H1 (cell line): Measurements from ENCODE around the gene FAM53B. TPM values are rescaled to one million over a fixed set of nuclear protein-coding genes. Genes with fewer than 3 reads are reported as not detected.
A peak's percentile ranks its signal among the peaks of the same experiment; 100 is the strongest.

Source experiments
- CTCF ChIA-PET: fragments of 300-600 bp; sonication (Branson Sonifier 250); formaldehyde crosslinking; loops from one replicate; lab custom pipeline; 2021; ENCODE audit not compliant: partially characterized antibody; lab: Charles Lee
- POLR2A ChIA-PET: fragments of 300-600 bp; sonication (Branson Sonifier 250); formaldehyde crosslinking; loops from one replicate; lab custom pipeline; 2021; ENCODE audit warnings: inconsistent platforms; ENCODE audit not compliant: partially characterized antibody; lab: Charles Lee
- DNase-seq, 2 experiments: peaks; one replicate each; pipeline versions ENCODE4 v3.0.0 to v3.0.0-alpha.2; 2010 to 2022; ENCODE audit warnings: low spot score in 2 of 2, low read depth in 1 of 2, mixed read lengths in 1 of 2
- FAIRE-seq: peaks from 2 replicates; lab custom pipeline; 2011; peaks lifted over from hg19 to GRCh38; lab: Jason Lieb, UNC
- H2AFZ ChIP-seq: 2 replicates; pipeline ENCODE4 v1.8.1; 2012; ENCODE audit warnings: low read length, inconsistent platforms
- H2AK5ac ChIP-seq: 2 replicates; pipeline ENCODE4 v1.6.1; 2013; ENCODE audit warnings: low read depth, low read length
- H2BK120ac ChIP-seq: replicated peaks from 2 replicates; pipeline ENCODE3; 2013; ENCODE audit warnings: low read depth, low read length, inconsistent platforms
- H2BK12ac ChIP-seq: 2 replicates; pipeline ENCODE4 v1.6.1; 2013; ENCODE audit warnings: low read depth, low read length
- H2BK15ac ChIP-seq: 2 replicates; pipeline ENCODE4 v1.6.1; 2013; ENCODE audit warnings: low read length
- H2BK20ac ChIP-seq: 2 replicates; pipeline ENCODE4 v1.6.1; 2013; ENCODE audit warnings: low read length
- H2BK5ac ChIP-seq: 2 replicates; pipeline ENCODE4 v1.6.1; 2013; ENCODE audit warnings: low read depth, low read length
- H3K14ac ChIP-seq: 2 replicates; pipeline ENCODE4 v1.6.1; 2013; ENCODE audit warnings: inconsistent platforms; ENCODE audit not compliant: insufficient read length
- H3K18ac ChIP-seq: 2 replicates; pipeline ENCODE4 v1.6.1; 2013; ENCODE audit warnings: low read length; ENCODE audit errors: extremely low read depth
- H3K23ac ChIP-seq: 2 replicates; pipeline ENCODE4 v1.6.1; 2013; ENCODE audit warnings: inconsistent platforms; ENCODE audit not compliant: insufficient read length
- H3K23me2 ChIP-seq: 2 replicates; pipeline ENCODE4 v1.6.1; 2013; ENCODE audit warnings: low read depth, low read length
- H3K27ac ChIP-seq: 2 replicates; pipeline ENCODE4 v1.6.1; 2011; ENCODE audit warnings: low read depth, low read length, inconsistent platforms
- H3K27me3 ChIP-seq, 4 experiments: replicated peaks in 1 of 4; 1 replicate in 1 of 4; 2 replicates in 3 of 4; pipeline versions ENCODE4 v1.6.1 to v1.8.1; 2011 to 2013; ENCODE audit warnings: low read length in 3 of 4, mild to moderate bottlenecking in 3 of 4, inconsistent platforms in 2 of 4, mixed read lengths in 2 of 4, moderate library complexity in 1 of 4; ENCODE audit not compliant: control insufficient read depth in 3 of 4, insufficient read depth in 3 of 4; ENCODE audit errors: extremely low read depth in 1 of 4
- H3K36me3 ChIP-seq, 4 experiments: 2 replicates each; pipeline versions ENCODE4 v1.6.1 to v1.8.1; 2011 to 2013; ENCODE audit warnings: mild to moderate bottlenecking in 4 of 4, low read length in 3 of 4, moderate library complexity in 2 of 4, control low read depth in 1 of 4, inconsistent platforms in 1 of 4; ENCODE audit not compliant: insufficient read depth in 4 of 4, control insufficient read depth in 2 of 4
- H3K4ac ChIP-seq: replicated peaks from 2 replicates; pipeline ENCODE3; 2013; ENCODE audit warnings: low read length, low read depth, mixed read lengths, inconsistent platforms; ENCODE audit not compliant: insufficient read length
- H3K4me1 ChIP-seq, 4 experiments: replicated peaks in 1 of 4; 1 replicate in 1 of 4; 2 replicates in 3 of 4; pipeline versions ENCODE4 v1.6.1 to v1.8.1; 2011 to 2013; ENCODE audit warnings: low read length in 3 of 4, inconsistent platforms in 2 of 4, mixed read lengths in 1 of 4; ENCODE audit not compliant: insufficient read depth in 4 of 4, control insufficient read depth in 3 of 4
- H3K4me2 ChIP-seq, 2 experiments: 2 replicates each; pipeline versions ENCODE4 v1.6.1 to v1.8.1; 2011 to 2013; ENCODE audit warnings: low read depth in 2 of 2, low read length in 2 of 2, control low read depth in 1 of 2, inconsistent platforms in 1 of 2, mild to moderate bottlenecking in 1 of 2; ENCODE audit not compliant: insufficient read depth in 1 of 2
- H3K4me3 ChIP-seq, 4 experiments: fragments of 200-600, 300-600 bp in 1 of 4; sonication (generic), shearing (Covaris generic), sonication (Bioruptor Twin) in 1 of 4; 2 replicates each; pipeline versions ENCODE4 v1.5.1 to v1.8.1; 2011 to 2016; ENCODE audit warnings: low read length in 4 of 4, low read depth in 3 of 4, control low read depth in 2 of 4, inconsistent platforms in 2 of 4, mild to moderate bottlenecking in 2 of 4, mixed read lengths in 1 of 4, moderate library complexity in 1 of 4; ENCODE audit not compliant: insufficient read depth in 2 of 4; ENCODE audit errors: extremely low read depth in 1 of 4
- H3K56ac ChIP-seq: replicated peaks from 2 replicates; pipeline ENCODE3; 2013; ENCODE audit warnings: low read depth, mild to moderate bottlenecking, mixed read lengths, low read length, inconsistent platforms; ENCODE audit not compliant: insufficient read length
- H3K79me1 ChIP-seq: 2 replicates; pipeline ENCODE4 v1.6.1; 2013; ENCODE audit warnings: low read depth, low read length, control low read depth
- H3K79me2 ChIP-seq, 2 experiments: 2 replicates each; pipeline versions ENCODE4 v1.6.1 to v1.8.1; 2012 to 2013; ENCODE audit warnings: low read length in 2 of 2, mild to moderate bottlenecking in 2 of 2, inconsistent platforms in 1 of 2; ENCODE audit not compliant: insufficient read depth in 2 of 2, control insufficient read depth in 1 of 2
- H3K9ac ChIP-seq, 4 experiments: replicated peaks in 1 of 4; 1 replicate in 1 of 4; 2 replicates in 3 of 4; pipeline versions ENCODE4 v1.6.1 to v1.8.1; 2011 to 2013; ENCODE audit warnings: low read depth in 3 of 4, low read length in 3 of 4, control low read depth in 2 of 4, mild to moderate bottlenecking in 2 of 4, moderate library complexity in 2 of 4, inconsistent platforms in 1 of 4; ENCODE audit errors: extremely low read depth in 1 of 4
- H3K9me3 ChIP-seq, 2 experiments: 2 replicates each; pipeline versions ENCODE4 v1.6.1 to v1.8.1; 2012 to 2013; ENCODE audit warnings: mild to moderate bottlenecking in 2 of 2, moderate library complexity in 2 of 2, control low read depth in 1 of 2, inconsistent platforms in 1 of 2, low read depth in 1 of 2, low read length in 1 of 2, mixed read lengths in 1 of 2; ENCODE audit not compliant: insufficient read depth in 2 of 2
- H4K20me1 ChIP-seq, 2 experiments: replicated peaks in 1 of 2; 2 replicates each; pipeline versions ENCODE3 to v1.8.1; 2011 to 2013; ENCODE audit warnings: inconsistent platforms in 2 of 2, low read length in 2 of 2, mild to moderate bottlenecking in 1 of 2; ENCODE audit not compliant: insufficient read depth in 2 of 2, control insufficient read depth in 1 of 2
- H4K5ac ChIP-seq: 2 replicates; pipeline ENCODE4 v1.6.1; 2013; ENCODE audit warnings: low read length, low read depth, mixed read lengths, inconsistent platforms; ENCODE audit not compliant: insufficient read length
- H4K8ac ChIP-seq: 2 replicates; pipeline ENCODE4 v1.8.0; 2013; ENCODE audit warnings: mild to moderate bottlenecking, moderate library complexity, low read length, inconsistent platforms; ENCODE audit not compliant: insufficient read depth; ENCODE audit errors: extremely low read depth
- H4K91ac ChIP-seq: replicated peaks from 2 replicates; pipeline ENCODE3; 2013; ENCODE audit warnings: low read length, mixed read lengths, inconsistent platforms; ENCODE audit not compliant: insufficient read length
- BACH1 ChIP-seq: IDR thresholded peaks from 2 replicates; pipeline ENCODE4 v1.6.1; 2012; ENCODE audit warnings: low read length, improper control_type of control experiment
- BCL11A ChIP-seq, 2 experiments: IDR thresholded peaks; one replicate each; pipeline ENCODE4 v1.6.1; 2011; ENCODE audit warnings: low read depth in 2 of 2, low read length in 2 of 2, mild to moderate bottlenecking in 2 of 2
- BRCA1 ChIP-seq: IDR thresholded peaks from 2 replicates; pipeline ENCODE4 v1.6.1; 2012; ENCODE audit warnings: low read depth, low read length, improper control_type of control experiment
- CBX8 ChIP-seq: fragments of 300-800, 300-1000 bp; sonication (generic); IDR thresholded peaks from 2 replicates; pipeline ENCODE4 v1.7.1; 2016; ENCODE audit warnings: low read depth, low read length, borderline replicate concordance
- CREB1 ChIP-seq: IDR thresholded peaks from 2 replicates; pipeline ENCODE4 v1.6.1; 2012; ENCODE audit warnings: inconsistent platforms
- MAX ChIP-seq: IDR thresholded peaks from 2 replicates; pipeline ENCODE4 v1.6.1; 2012; ENCODE audit warnings: inconsistent platforms
- PHF8 ChIP-seq: fragments of 200-600 bp; sonication (generic); conservative IDR thresholded peaks from 2 replicates; pipeline ENCODE4 v1.7.1; 2012; ENCODE audit warnings: low read depth, mild to moderate bottlenecking, inconsistent platforms, low read length, moderate library complexity
- SAP30 ChIP-seq: fragments of 300-600 bp; sonication (generic); IDR thresholded peaks from 2 replicates; pipeline ENCODE4 v1.7.1; 2012; ENCODE audit warnings: low read length, moderate library complexity, mild to moderate bottlenecking, inconsistent platforms; ENCODE audit not compliant: insufficient read depth, insufficient replicate concordance
- SP4 ChIP-seq: IDR thresholded peaks from 2 replicates; pipeline ENCODE4 v1.6.1; 2012; ENCODE audit warnings: low read length, inconsistent platforms
- TBP ChIP-seq: IDR thresholded peaks from 2 replicates; pipeline ENCODE4 v1.6.1; 2011; ENCODE audit warnings: low read depth, low read length, improper control_type of control experiment
- USF2 ChIP-seq: IDR thresholded peaks from 2 replicates; pipeline ENCODE4 v1.6.1; 2011; ENCODE audit warnings: low read length, improper control_type of control experiment
- WGBS, 2 experiments: shearing (Covaris generic) in 1 of 2; methylation state at CpG; one replicate each; pipeline versions ENCODE4 v1.1.6 to v1.1.7; 2013 to 2015; ENCODE audit warnings: low lambda C conversion rate in 2 of 2, mixed read lengths in 2 of 2, inconsistent platforms in 1 of 2, low coverage in 1 of 2, missing lambda C conversion rate in 1 of 2; ENCODE audit not compliant: insufficient replicate concordance in 2 of 2, insufficient coverage in 1 of 2, insufficient read length in 1 of 2; ENCODE audit errors: extremely low coverage in 1 of 2, missing lambda C conversion rate in 1 of 2; 5-methylcytosine and 5-hydroxymethylcytosine counted together
- polyA plus RNA-seq, 7 experiments: library from polyadenylated mRNA; depleted of rRNA in 3 of 7; stranded (reverse) in 5 of 7; unstranded in 2 of 7; fragments of >200 nt in 5 of 7; fragments of 200-250 nt in 2 of 7; gene quantifications; 1 replicate in 5 of 7; 2 replicates in 1 of 7; 4 replicates in 1 of 7; pipeline versions ENCODE4 v1.2.1 to v1.2.3, GENCODE V29; 2011 to 2013; ENCODE audit warnings: missing spikeins in 2 of 7, mixed read lengths in 2 of 7
- total RNA-seq: library from RNA; stranded (reverse); fragmentation: NEBNext Ultra II Directional; extraction: Animal tissue kit (Norgen Biotek cat#: 25700); gene quantifications from 2 replicates; pipeline ENCODE4 v1.2.1, GENCODE V29; 2021

Gene FAM53B
- total and polyA plus RNA-seq, 2 of the 8 experiments (the other 6 are each of a cell fraction or from before 2014, with no cell fraction given), result 5.3 to 14.4 TPM

GRCh38 chr10:124637091-124637700, 107.0 kb downstream of the FAM53B start:
- no peaks in the 10 kb centered on the region for H3K27me3 ChIP-seq

More at GRCh38 chr10:124637091-124637700, 107.0 kb downstream of the FAM53B start:
- Histone ChIP-seq H3K4me1 (no peaks in the 10 kb centered on the region; a peak in 1 of 7 replicates), H3K79me2 (no peaks in the 10 kb centered on the region; a peak in 1 of 4 replicates), H3K4me3 (no peak overlapping the region), H3K9me3 (no peaks in the 10 kb centered on the region), H3K14ac (no peak overlapping the region), H3K56ac (no peak overlapping the region), H3K9ac (no peak overlapping the region), H2BK15ac (no peak overlapping the region), H4K8ac (peak overlapping the region; percentile 62), H4K91ac (no peak overlapping the region), H2BK5ac (peak overlapping the region; percentile 60; the same call in 1 of the 2 replicates), H3K23ac (no peak overlapping the region), H4K5ac (no peak overlapping the region), H3K4me2 (no peak overlapping the region), H2BK120ac (no peak overlapping the region), H3K36me3 (no peaks in the 10 kb centered on the region), H3K18ac (no peak overlapping the region), H2BK20ac (no peak overlapping the region), H2AK5ac (no peak overlapping the region), H2AFZ (no peak overlapping the region), H3K23me2 (0 out of 2 replicates have a peak, but pooled peaks cover 2% of the 10 kb centered on the region), H3K27ac (no peak overlapping the region), H2BK12ac (no peak overlapping the region), H3K79me1 (no peaks in the 10 kb centered on the region), H3K4ac (no peak overlapping the region), H4K20me1 (peaks cover 0 to 7% of the 10 kb centered on the region in 2 experiments)
- DNase-seq (no peak), FAIRE-seq (no peak)
- 89% methylated on average over 14 of the region's 14 CpGs; no CpG with 5 or more reads in 1 of the 2 experiments for WGBS, 2 experiments
- no peak for TF ChIP-seq CBX8
- TF ChIP-seq SAP30, result no peak
- TF ChIP-seq SP4, result no peak
- no peak for TF ChIP-seq BCL11A (IDR thresholded peaks at IDR 0.05; ENCODE audit: low read depth in 2 of 2, low read length in 2 of 2)
- TF ChIP-seq USF2, result no peak
- no peak for TF ChIP-seq CREB1
- no peak for TF ChIP-seq PHF8
- TF ChIP-seq BACH1, result no peak
- TF ChIP-seq TBP, result no peak
- no peak for TF ChIP-seq BRCA1
- TF ChIP-seq MAX, result no peak
- CTCF ChIA-PET, result interaction anchor here (0.6 to 2.5 kb wide), 14 partner anchors 9 to 248 kb away, joined by 3 to 10 read pairs (median 4); no protein-coding TSS in a partner anchor
- POLR2A ChIA-PET, result no interaction called here
